Esophagus muscularis mucosa (tissue), 4 donors: Measurements from ENCODE around the gene ENTREP1.

Experiments used
- EP300 ChIP-seq: sonication (generic); formaldehyde crosslinking; IDR thresholded peaks from one replicate; pipeline ENCODE4 v1.6.1; 2017; ENCODE audit warnings: antibody characterized with exemption
- POLR2A ChIP-seq: fragments of 450-650 bp; IDR thresholded peaks from one replicate; pipeline ENCODE4 v1.6.1; 2017; ENCODE audit warnings: antibody characterized with exemption, moderate library complexity, mild to moderate bottlenecking, low read depth
- TF ChIP-seq, protein P1 (sequence below), 3 experiments: fragments of 200-600 bp in 2 of 3; fragments of 450-650 bp in 1 of 3; sonication (generic) in 2 of 3; IDR thresholded peaks; one replicate each; pipeline ENCODE4 v1.5.1; 2017 to 2019; ENCODE audit warnings: antibody characterized with exemption in 3 of 3, mild to moderate bottlenecking in 2 of 3, moderate library complexity in 1 of 3

GRCh38 chr9:69389437-69389995 is 64.5 kb downstream of the ENTREP1 start:
- TF ChIP-seq, protein P1, sequence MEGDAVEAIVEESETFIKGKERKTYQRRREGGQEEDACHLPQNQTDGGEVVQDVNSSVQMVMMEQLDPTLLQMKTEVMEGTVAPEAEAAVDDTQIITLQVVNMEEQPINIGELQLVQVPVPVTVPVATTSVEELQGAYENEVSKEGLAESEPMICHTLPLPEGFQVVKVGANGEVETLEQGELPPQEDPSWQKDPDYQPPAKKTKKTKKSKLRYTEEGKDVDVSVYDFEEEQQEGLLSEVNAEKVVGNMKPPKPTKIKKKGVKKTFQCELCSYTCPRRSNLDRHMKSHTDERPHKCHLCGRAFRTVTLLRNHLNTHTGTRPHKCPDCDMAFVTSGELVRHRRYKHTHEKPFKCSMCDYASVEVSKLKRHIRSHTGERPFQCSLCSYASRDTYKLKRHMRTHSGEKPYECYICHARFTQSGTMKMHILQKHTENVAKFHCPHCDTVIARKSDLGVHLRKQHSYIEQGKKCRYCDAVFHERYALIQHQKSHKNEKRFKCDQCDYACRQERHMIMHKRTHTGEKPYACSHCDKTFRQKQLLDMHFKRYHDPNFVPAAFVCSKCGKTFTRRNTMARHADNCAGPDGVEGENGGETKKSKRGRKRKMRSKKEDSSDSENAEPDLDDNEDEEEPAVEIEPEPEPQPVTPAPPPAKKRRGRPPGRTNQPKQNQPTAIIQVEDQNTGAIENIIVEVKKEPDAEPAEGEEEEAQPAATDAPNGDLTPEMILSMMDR (IDR thresholded peaks at IDR 0.05): no peak
- TF ChIP-seq POLR2A (no peak), EP300 (no peak)
